ENCODE measurements around the gene PARL.

PARL gene

DNA sequence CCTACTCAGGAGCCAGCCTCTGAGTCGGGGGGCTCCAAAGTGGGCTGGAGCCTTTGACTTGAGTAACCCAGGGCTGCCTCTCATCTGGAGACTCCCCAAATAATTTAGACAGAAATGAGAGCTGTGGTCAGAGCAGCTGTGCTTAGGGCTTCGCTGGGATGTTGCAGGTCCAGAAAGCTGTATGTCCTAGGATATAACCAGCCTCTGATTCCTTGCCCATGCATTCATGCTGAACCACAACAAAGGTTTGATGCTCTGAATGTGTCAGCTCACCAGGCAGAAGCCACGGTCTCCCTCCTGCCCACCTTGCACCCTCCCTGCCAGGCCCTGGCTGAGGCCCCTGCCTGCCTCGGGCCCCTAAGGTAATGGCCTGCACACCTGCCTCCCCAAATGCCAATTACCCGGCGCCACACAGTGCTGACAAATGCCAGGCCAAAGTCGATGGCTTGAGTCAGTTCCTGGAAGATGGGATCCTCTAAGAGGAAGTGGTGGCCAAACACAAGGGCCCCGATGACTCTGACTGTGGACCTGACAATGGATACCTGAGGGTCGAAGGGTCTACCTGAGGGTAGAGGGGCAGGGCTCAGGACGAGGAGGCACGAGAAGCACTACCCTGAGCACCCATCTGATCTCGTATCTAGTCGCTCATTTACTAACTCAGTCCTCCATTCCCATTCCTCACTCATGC is 21.7 kb upstream of the PARL start:
- Histone ChIP-seq H3K4me3 (ENCODE audit: insufficient read depth, low read depth, low read length) (no peak overlapping the region), H3K4me1 (ENCODE audit: control insufficient read depth, insufficient read depth, low read length) (no peaks in the 10 kb centered on the region), H3K9me3 (ENCODE audit: control insufficient read depth, low read length) (no peaks in the 10 kb centered on the region), H3K36me3 (ENCODE audit: control insufficient read depth, insufficient read depth, low read length) (no peaks in the 10 kb centered on the region), H3K27me3 (ENCODE audit: control insufficient read depth, insufficient read depth, low read length, poor library complexity, severe bottlenecking) (no peaks in the 10 kb centered on the region), H3K27ac (ENCODE audit: insufficient read depth, low read depth, low read length, poor library complexity, severe bottlenecking) (no peak overlapping the region)
- WGBS, 2 experiments, result 91 to 92% methylated on average over 13 of the region's 13 CpGs

DNA sequence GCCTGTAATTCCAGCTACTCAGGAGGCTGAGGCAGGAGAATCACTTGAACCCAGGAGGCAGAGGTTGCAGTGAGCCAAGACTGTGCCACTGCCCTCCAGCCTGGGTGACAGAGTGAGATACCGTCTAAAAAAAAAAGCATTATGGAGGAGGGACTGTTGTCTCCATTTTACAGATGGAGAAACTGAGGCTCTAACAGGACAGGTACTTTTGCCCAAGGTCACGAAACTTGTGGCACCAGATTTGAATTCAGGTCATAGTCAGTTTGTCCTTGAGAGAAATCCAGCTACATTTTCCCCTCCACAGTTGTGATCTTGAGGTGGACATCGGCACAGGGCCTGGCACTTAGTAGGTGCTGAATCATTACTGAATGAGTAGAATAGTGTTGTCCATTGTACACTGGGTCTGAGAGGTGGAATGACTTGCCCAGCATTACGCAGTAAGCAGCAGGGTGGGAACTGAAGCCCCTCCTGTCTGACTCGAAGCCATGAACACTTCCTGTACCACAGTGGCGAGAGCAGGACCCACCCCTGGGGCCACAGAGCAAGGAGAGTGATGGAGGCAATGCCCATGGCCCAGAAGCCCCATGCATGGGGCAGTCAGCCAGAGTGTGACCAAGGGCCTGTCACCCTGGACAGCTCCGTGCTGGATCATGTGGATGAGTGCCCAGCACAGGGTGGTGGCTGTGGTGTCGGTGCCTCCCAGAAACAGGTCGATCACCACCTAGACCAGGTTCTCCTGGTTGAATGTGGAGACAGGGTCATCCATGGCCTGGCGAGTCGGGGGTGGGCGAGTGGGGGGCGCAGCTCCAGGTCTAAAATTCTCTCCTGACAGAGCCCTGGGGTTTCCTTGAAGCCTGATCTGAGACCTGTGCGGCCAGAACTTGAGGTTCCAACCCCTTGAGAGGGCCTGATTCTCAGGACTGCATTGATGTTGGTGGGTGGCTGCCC is 20.4 kb upstream of the PARL start:
- WGBS, 2 experiments, result 85 to 89% methylated on average over 14 of the region's 14 CpGs

DNA sequence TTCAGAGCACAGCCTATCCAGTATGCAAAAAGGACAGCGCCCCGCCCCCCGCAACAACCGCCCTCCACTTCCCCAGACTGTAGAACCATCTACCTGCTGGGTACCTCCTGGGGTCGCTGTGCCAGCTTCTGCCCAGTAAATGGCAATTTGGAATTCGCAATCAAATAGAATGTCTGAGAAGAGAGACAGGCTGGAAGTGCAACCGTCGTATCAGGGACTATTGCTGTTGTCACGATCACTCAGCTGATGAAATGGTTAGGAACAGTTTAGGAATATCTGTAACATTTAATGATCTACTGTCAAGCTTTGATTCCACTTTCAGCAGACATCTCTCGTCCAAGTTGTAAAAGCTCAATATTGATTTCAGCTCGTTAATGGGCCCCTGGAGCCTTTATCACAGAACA is 13.3 kb upstream of the PARL start:
- Histone ChIP-seq H3K4me3 (ENCODE audit: insufficient read depth, low read depth, low read length) (no peak overlapping the region), H3K9me3 (ENCODE audit: control insufficient read depth, low read length) (no peaks in the 10 kb centered on the region), H3K36me3 (ENCODE audit: control insufficient read depth, insufficient read depth, low read length) (no peaks in the 10 kb centered on the region), H3K27me3 (ENCODE audit: control insufficient read depth, insufficient read depth, low read length, poor library complexity, severe bottlenecking) (no peaks in the 10 kb centered on the region), H3K4me1 (ENCODE audit: control insufficient read depth, insufficient read depth, low read length) (no peaks in the 10 kb centered on the region), H3K27ac (ENCODE audit: insufficient read depth, low read depth, low read length, poor library complexity, severe bottlenecking) (no peak overlapping the region)
- 75 to 80% methylated on average over 11 of the region's 11 CpGs for WGBS, 2 experiments

More for the DNA sequence above, 20.4 kb upstream of the PARL start:
- Histone ChIP-seq H3K4me1 (ENCODE audit: control insufficient read depth, insufficient read depth, low read length) (no peaks in the 10 kb centered on the region), H3K36me3 (ENCODE audit: control insufficient read depth, insufficient read depth, low read length) (no peaks in the 10 kb centered on the region), H3K9me3 (ENCODE audit: control insufficient read depth, low read length) (no peaks in the 10 kb centered on the region), H3K4me3 (ENCODE audit: insufficient read depth, low read depth, low read length) (no peak overlapping the region), H3K27me3 (ENCODE audit: control insufficient read depth, insufficient read depth, low read length, poor library complexity, severe bottlenecking) (no peaks in the 10 kb centered on the region), H3K27ac (ENCODE audit: insufficient read depth, low read depth, low read length, poor library complexity, severe bottlenecking) (no peak overlapping the region)

DNA sequence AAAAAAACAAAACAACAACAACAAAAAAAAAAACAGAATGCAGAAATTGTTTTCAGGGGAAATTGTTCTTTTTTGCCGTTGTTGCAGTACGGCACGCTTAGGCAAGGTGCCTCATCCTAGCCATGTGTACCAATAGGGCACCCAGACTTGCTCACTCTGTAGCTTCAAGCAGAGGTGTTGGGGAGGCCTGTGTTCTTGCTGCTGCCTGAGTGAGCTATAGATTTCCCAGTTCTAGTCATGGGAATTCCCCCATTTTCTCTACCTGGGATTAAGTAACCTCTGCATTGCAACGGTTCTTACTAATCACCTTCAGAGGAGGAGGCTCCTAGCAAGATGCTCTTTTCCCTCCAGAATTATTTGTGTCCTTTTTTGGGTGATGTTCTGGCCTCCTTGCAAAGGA is 12.9 kb upstream of the PARL start:
- WGBS, 2 experiments, result 91 to 95% methylated on average over 4 of the region's 4 CpGs
- no peaks in the 10 kb centered on the region for H3K9me3 ChIP-seq (ENCODE audit: control insufficient read depth, low read length)
- no peaks in the 10 kb centered on the region for H3K4me1 ChIP-seq (ENCODE audit: control insufficient read depth, insufficient read depth, low read length)
- no peak overlapping the region for H3K4me3 ChIP-seq (ENCODE audit: insufficient read depth, low read depth, low read length)
- no peaks in the 10 kb centered on the region for H3K36me3 ChIP-seq (ENCODE audit: control insufficient read depth, insufficient read depth, low read length)
- H3K27me3 ChIP-seq (ENCODE audit: control insufficient read depth, insufficient read depth, low read length, poor library complexity, severe bottlenecking), result no peaks in the 10 kb centered on the region
- H3K27ac ChIP-seq (ENCODE audit: insufficient read depth, low read depth, low read length, poor library complexity, severe bottlenecking), result no peak overlapping the region

DNA sequence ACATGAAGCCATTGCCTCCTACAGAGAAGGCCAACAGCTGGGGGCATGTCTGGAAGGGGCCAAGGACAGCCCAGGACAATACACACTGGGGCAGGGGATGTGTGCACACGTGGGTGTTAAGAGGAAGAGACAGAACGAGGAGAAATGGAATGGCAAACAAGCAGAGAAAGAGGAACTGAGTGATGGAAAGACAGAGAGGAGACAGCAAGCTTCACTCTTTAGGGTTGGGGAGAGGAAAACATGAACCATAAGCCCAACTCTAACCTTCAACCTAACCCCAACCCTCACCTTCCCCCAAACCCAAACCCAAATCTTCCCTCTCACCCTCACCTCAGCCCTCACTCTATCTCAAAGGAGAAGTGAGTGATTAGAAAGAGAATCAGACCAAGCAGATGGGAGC is 11.9 kb upstream of the PARL start:
- Histone ChIP-seq H3K4me1 (ENCODE audit: control insufficient read depth, insufficient read depth, low read length) (no peaks in the 10 kb centered on the region), H3K36me3 (ENCODE audit: control insufficient read depth, insufficient read depth, low read length) (no peaks in the 10 kb centered on the region), H3K27me3 (ENCODE audit: control insufficient read depth, insufficient read depth, low read length, poor library complexity, severe bottlenecking) (no peaks in the 10 kb centered on the region), H3K4me3 (ENCODE audit: insufficient read depth, low read depth, low read length) (no peak overlapping the region), H3K27ac (ENCODE audit: insufficient read depth, low read depth, low read length, poor library complexity, severe bottlenecking) (no peak overlapping the region), H3K9me3 (ENCODE audit: control insufficient read depth, low read length) (no peaks in the 10 kb centered on the region)
- WGBS, 2 experiments, result 82 to 88% methylated on average over 2 of the region's 2 CpGs

DNA sequence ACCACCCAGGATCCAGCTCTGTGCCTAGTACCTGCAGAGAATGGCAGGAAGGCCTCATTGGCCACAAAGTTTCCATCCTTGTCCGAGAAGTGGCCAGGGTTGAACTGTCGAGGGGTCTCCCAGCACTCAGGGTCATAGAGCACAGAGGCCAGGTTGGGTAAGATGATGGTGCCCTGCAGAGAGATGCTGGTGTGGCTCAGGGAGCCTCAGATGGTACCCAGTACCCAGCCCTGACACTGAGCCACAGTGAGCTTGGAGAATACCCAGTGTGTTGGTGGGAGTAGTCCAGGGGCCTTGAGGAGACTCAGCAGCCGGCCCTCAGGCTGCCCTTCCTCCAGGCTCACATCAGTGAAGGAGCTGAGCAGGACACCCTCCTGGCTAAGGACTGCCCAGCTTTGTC is 11.5 kb upstream of the PARL start:
- Histone ChIP-seq H3K27me3 (ENCODE audit: control insufficient read depth, insufficient read depth, low read length, poor library complexity, severe bottlenecking) (no peaks in the 10 kb centered on the region), H3K9me3 (ENCODE audit: control insufficient read depth, low read length) (no peaks in the 10 kb centered on the region), H3K4me1 (ENCODE audit: control insufficient read depth, insufficient read depth, low read length) (no peaks in the 10 kb centered on the region), H3K27ac (ENCODE audit: insufficient read depth, low read depth, low read length, poor library complexity, severe bottlenecking) (no peak overlapping the region), H3K36me3 (ENCODE audit: control insufficient read depth, insufficient read depth, low read length) (no peaks in the 10 kb centered on the region), H3K4me3 (ENCODE audit: insufficient read depth, low read depth, low read length) (no peak overlapping the region)
- 84 to 89% methylated on average over 3 of the region's 3 CpGs for WGBS, 2 experiments

DNA sequence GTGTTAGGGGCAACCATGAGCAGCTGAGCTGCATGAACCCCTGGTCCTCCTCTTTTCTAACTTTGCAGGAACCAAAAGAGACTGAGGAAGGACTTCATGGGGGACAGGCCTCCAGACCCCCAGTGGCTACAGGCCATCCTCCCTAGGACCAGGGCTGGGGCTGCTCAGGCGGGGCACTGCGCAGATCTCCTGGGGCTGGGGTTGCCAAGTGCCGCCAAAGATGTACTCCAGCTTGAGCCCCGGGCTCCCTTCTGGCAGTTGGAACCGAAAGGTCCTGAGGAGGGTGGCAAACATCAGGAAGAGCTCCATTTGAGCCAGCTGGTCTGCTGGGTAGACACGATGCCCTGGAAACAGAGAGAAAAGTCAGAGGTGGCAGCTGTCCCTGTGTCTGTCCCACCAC is 11.1 kb upstream of the PARL start:
- 94 to 96% methylated on average over 6 of the region's 6 CpGs for WGBS, 2 experiments
- Histone ChIP-seq H3K27me3 (ENCODE audit: control insufficient read depth, insufficient read depth, low read length, poor library complexity, severe bottlenecking) (no peaks in the 10 kb centered on the region), H3K4me1 (ENCODE audit: control insufficient read depth, insufficient read depth, low read length) (no peaks in the 10 kb centered on the region), H3K27ac (ENCODE audit: insufficient read depth, low read depth, low read length, poor library complexity, severe bottlenecking) (no peak overlapping the region), H3K4me3 (ENCODE audit: insufficient read depth, low read depth, low read length) (no peak overlapping the region), H3K36me3 (ENCODE audit: control insufficient read depth, insufficient read depth, low read length) (no peaks in the 10 kb centered on the region), H3K9me3 (ENCODE audit: control insufficient read depth, low read length) (no peaks in the 10 kb centered on the region)

DNA sequence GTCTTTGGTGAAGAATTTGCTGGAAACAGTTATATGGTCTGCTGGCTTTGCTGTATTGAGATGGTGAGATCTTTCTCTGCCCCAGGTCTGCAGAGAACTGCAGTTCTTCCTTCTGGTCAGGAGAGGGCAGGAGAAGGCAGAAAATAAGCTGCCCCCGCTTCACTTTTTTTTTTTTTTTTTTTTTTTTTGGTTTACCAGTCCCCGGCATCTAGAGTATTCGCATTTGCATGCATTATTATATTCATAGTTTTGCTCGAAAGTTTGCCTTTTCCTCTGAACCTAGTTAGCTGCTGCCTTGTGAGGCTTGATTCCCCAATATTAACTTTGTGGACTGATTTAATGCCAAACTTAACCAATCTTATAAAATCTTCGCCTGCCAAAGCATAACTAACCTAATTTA is 10.6 kb upstream of the PARL start:
- 29 to 33% methylated on average over 5 of the region's 5 CpGs for WGBS, 2 experiments
- H3K9me3 ChIP-seq (ENCODE audit: control insufficient read depth, low read length), result no peaks in the 10 kb centered on the region

DNA sequence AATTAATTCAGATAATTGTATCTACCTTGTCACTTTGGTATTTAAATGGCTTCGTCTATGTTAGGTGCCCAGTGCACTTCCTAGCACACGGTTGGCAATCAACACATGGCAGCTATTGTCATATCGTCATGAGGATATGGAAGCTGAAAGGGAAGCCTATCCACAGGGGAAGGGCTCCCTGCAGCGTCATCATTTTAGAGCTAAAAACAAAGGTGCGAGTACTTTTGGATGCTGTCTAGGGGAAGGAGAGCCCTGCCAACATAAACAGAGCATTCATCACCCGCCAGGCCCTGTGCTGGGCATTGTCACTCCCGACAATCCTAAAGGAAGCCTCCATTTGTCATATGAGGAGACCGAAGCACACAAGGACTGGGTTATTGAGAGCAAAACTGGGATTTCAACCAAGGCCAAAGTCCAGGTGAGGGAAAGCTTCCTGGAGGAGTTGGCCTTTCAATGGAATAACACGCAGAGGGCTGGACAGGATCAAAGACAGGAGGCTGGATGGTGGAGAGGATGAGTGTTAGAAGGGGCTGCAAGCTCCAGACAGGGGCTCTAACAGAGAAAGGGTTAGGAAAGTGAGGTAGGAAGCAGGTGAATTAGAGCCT is 8.0 kb upstream of the PARL start:
- 88 to 91% methylated on average over 9 of the region's 9 CpGs for WGBS, 2 experiments
- no peak overlapping the region for H3K27ac ChIP-seq (ENCODE audit: insufficient read depth, low read depth, low read length, poor library complexity, severe bottlenecking)
- H3K4me3 ChIP-seq (ENCODE audit: insufficient read depth, low read depth, low read length), result no peak overlapping the region
- no peaks in the 10 kb centered on the region for H3K4me1 ChIP-seq (ENCODE audit: control insufficient read depth, insufficient read depth, low read length)
- H3K27me3 ChIP-seq (ENCODE audit: control insufficient read depth, insufficient read depth, low read length, poor library complexity, severe bottlenecking), result peaks cover 8% of the 10 kb centered on the region
- H3K36me3 ChIP-seq (ENCODE audit: control insufficient read depth, insufficient read depth, low read length), result no peaks in the 10 kb centered on the region
- no peaks in the 10 kb centered on the region for H3K9me3 ChIP-seq (ENCODE audit: control insufficient read depth, low read length)

More for the DNA sequence above, 10.6 kb upstream of the PARL start:
- Histone ChIP-seq H3K27ac (ENCODE audit: insufficient read depth, low read depth, low read length, poor library complexity, severe bottlenecking) (no peak overlapping the region), H3K4me3 (ENCODE audit: insufficient read depth, low read depth, low read length) (no peak overlapping the region), H3K4me1 (ENCODE audit: control insufficient read depth, insufficient read depth, low read length) (no peaks in the 10 kb centered on the region), H3K27me3 (ENCODE audit: control insufficient read depth, insufficient read depth, low read length, poor library complexity, severe bottlenecking) (no peaks in the 10 kb centered on the region), H3K36me3 (ENCODE audit: control insufficient read depth, insufficient read depth, low read length) (no peaks in the 10 kb centered on the region)

DNA sequence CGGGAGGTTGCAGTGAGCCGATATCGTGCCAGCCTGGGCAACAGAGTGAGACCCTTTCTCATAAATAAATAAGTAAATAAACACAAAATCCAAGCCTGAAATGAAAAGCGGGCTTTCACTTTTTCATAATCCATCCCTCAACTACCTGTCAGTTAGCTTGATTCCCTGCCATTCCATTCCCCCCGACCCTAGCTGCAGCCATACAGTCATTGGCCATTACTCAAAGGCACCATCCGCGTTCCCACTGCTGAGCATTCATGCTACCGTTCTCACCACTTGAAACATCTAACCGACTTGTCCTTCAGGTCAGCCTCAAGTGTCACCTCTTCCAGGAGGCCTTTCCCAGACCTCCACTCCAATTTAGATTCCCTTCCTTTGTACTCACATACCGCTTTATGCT is 1.1 kb upstream of the PARL start:
- no peak overlapping the region for H3K27ac ChIP-seq (ENCODE audit: insufficient read depth, low read depth, low read length, poor library complexity, severe bottlenecking)
- no peak overlapping the region for H3K4me3 ChIP-seq (ENCODE audit: insufficient read depth, low read depth, low read length)
- H3K27me3 ChIP-seq (ENCODE audit: control insufficient read depth, insufficient read depth, low read length, poor library complexity, severe bottlenecking), result peaks cover 8% of the 10 kb centered on the region
- no peaks in the 10 kb centered on the region for H3K9me3 ChIP-seq (ENCODE audit: control insufficient read depth, low read length)
- no peaks in the 10 kb centered on the region for H3K36me3 ChIP-seq (ENCODE audit: control insufficient read depth, insufficient read depth, low read length)
- WGBS, 2 experiments, result 92 to 94% methylated on average over 10 of the region's 10 CpGs
- H3K4me1 ChIP-seq (ENCODE audit: control insufficient read depth, insufficient read depth, low read length), result peaks cover 4% of the 10 kb centered on the region
